Neural cell (in vitro differentiated cells): ENCODE measurements around the gene CD2BP2. TPM values are rescaled to one million over a fixed set of nuclear protein-coding genes. Genes with fewer than 3 reads are reported as not detected.

Source experiments
- H2AFZ ChIP-seq: fragments of 200-600, 300-800 bp; sonication (generic), shearing (Covaris generic); 2 replicates; pipeline ENCODE4 v1.6.0; 2014; ENCODE audit warnings: low read depth, mild to moderate bottlenecking, antibody characterized with exemption, low read length, moderate library complexity
- H3F3A ChIP-seq: fragments of 200-600 bp; shearing (Covaris generic); 2 replicates; pipeline ENCODE4 v1.6.1; 2016; ENCODE audit warnings: mild to moderate bottlenecking, moderate library complexity, mixed read lengths, antibody characterized with exemption, low read length; ENCODE audit not compliant: insufficient read depth, poor library complexity, severe bottlenecking
- H3K27ac ChIP-seq: fragments of 200-600, 300-800 bp; sonication (generic), shearing (Covaris generic); 2 replicates; pipeline ENCODE4 v1.5.1; 2014; ENCODE audit warnings: mild to moderate bottlenecking, low read length, moderate library complexity
- H3K27me3 ChIP-seq: fragments of 300-800, 200-600 bp; sonication (generic), shearing (Covaris generic); 2 replicates; pipeline ENCODE4 v1.6.0; 2014; ENCODE audit warnings: mild to moderate bottlenecking, low read depth, low read length, moderate library complexity; ENCODE audit not compliant: insufficient read depth
- H3K36me3 ChIP-seq: fragments of 300-800, 200-600 bp; sonication (generic), shearing (Covaris generic); 2 replicates; pipeline ENCODE4 v1.5.1; 2014; ENCODE audit warnings: mild to moderate bottlenecking, antibody characterized with exemption, low read length, moderate library complexity; ENCODE audit not compliant: insufficient read depth
- H3K4me2 ChIP-seq: fragments of 300-800, 200-600 bp; sonication (generic), shearing (Covaris generic); 2 replicates; pipeline ENCODE4 v1.6.0; 2014; ENCODE audit warnings: mild to moderate bottlenecking, low read length
- H3K4me3 ChIP-seq: fragments of 300-800, 200-600 bp; sonication (generic), shearing (Covaris generic); 2 replicates; pipeline ENCODE4 v1.5.1; 2014; ENCODE audit warnings: mild to moderate bottlenecking, low read length, moderate library complexity
- H3K79me2 ChIP-seq: fragments of 200-600 bp; shearing (Covaris generic); replicated peaks from 2 replicates; pipeline ENCODE4 v1.6.0; 2014; ENCODE audit warnings: mild to moderate bottlenecking, low read length, moderate library complexity; ENCODE audit not compliant: insufficient read depth
- H3K9ac ChIP-seq: fragments of 300-800, 200-600 bp; sonication (generic), shearing (Covaris generic); 2 replicates; pipeline ENCODE4 v1.6.1; 2016; ENCODE audit warnings: mild to moderate bottlenecking, low read length, mixed read lengths
- H3K9me2 ChIP-seq: fragments of 200-600 bp; shearing (Covaris generic); 2 replicates; pipeline ENCODE4 v1.6.1; 2016; ENCODE audit warnings: mild to moderate bottlenecking, low read length, mixed read lengths; ENCODE audit not compliant: insufficient read depth
- H3K9me3 ChIP-seq: fragments of 200-600, 300-800 bp; sonication (generic), shearing (Covaris generic); 2 replicates; pipeline ENCODE4 v1.6.1; 2016; ENCODE audit warnings: mild to moderate bottlenecking, mixed run types, low read length, moderate library complexity, mixed read lengths
- H4K20me1 ChIP-seq: fragments of 200-600 bp; shearing (Covaris generic); 2 replicates; pipeline ENCODE4 v1.6.1; 2016; ENCODE audit warnings: mild to moderate bottlenecking, mixed run types; ENCODE audit not compliant: insufficient read depth
- CTCF ChIP-seq: fragments of 450-650 bp; IDR thresholded peaks from 2 replicates; pipeline ENCODE4 v1.5.1; 2014; ENCODE audit warnings: antibody characterized with exemption, mild to moderate bottlenecking, moderate library complexity; ENCODE audit not compliant: poor library complexity, severe bottlenecking
- EP300 ChIP-seq: fragments of 450-650 bp; conservative IDR thresholded peaks from 2 replicates; pipeline ENCODE4 v1.6.1; 2014; ENCODE audit warnings: antibody characterized with exemption, mild to moderate bottlenecking, moderate library complexity; ENCODE audit not compliant: poor library complexity, severe bottlenecking
- EZH2 ChIP-seq: fragments of 200-600, 300-800 bp; shearing (Covaris generic), sonication (generic); IDR thresholded peaks from 2 replicates; pipeline ENCODE4 v1.6.1; 2014; ENCODE audit warnings: antibody characterized with exemption, low read length, borderline replicate concordance, mild to moderate bottlenecking; ENCODE audit not compliant: insufficient read depth, poor library complexity, severe bottlenecking
- MXI1 ChIP-seq: fragments of 450-650 bp; conservative IDR thresholded peaks from 2 replicates; pipeline ENCODE4 v1.6.1; 2014; ENCODE audit warnings: antibody characterized with exemption, mild to moderate bottlenecking; ENCODE audit not compliant: poor library complexity, severe bottlenecking
- POLR2AphosphoS5 ChIP-seq: IDR thresholded peaks from 2 replicates; pipeline ENCODE4 v1.6.1; 2012
- RAD21 ChIP-seq: fragments of 450-650 bp; conservative IDR thresholded peaks from 2 replicates; pipeline ENCODE4 v1.6.1; 2014; ENCODE audit warnings: antibody characterized with exemption, mild to moderate bottlenecking, moderate library complexity
- REST ChIP-seq: IDR thresholded peaks from 2 replicates; pipeline ENCODE4 v1.6.1; 2012; ENCODE audit warnings: borderline replicate concordance
- SMC3 ChIP-seq: fragments of 450-650 bp; conservative IDR thresholded peaks from 2 replicates; pipeline ENCODE4 v1.6.1; 2014; ENCODE audit warnings: antibody characterized with exemption, mild to moderate bottlenecking, moderate library complexity; ENCODE audit not compliant: poor library complexity
- TAF1 ChIP-seq: IDR thresholded peaks from 2 replicates; pipeline ENCODE4 v1.6.1; 2012; ENCODE audit warnings: low read depth
- polyA plus RNA-seq: library from polyadenylated mRNA; depleted of rRNA; stranded (reverse); fragments of >200 nt; gene quantifications from 2 replicates; pipeline ENCODE4 v1.2.3, GENCODE V29; 2014

The CD2BP2 gene
- polyA plus RNA-seq, 1 donor from 2014 or later = 76.3 TPM

- Histone ChIP-seq H3K79me2 (peaks cover 9% of the 10 kb centered on the region), H3K27me3 (no peaks in the 10 kb centered on the region), H3F3A (no peaks in the 10 kb centered on the region), H3K9me2 (no peaks in the 10 kb centered on the region), H3K9ac (no peak overlapping the region), H3K36me3 (no peaks in the 10 kb centered on the region), H3K4me2 (no peak overlapping the region), H3K9me3 (no peaks in the 10 kb centered on the region), H2AFZ (no peak overlapping the region), H3K27ac (no peak overlapping the region), H3K4me3 (no peak overlapping the region), H4K20me1 (no peaks in the 10 kb centered on the region)
- TF ChIP-seq CTCF = no peak
- TF ChIP-seq EP300 = no peak
- TF ChIP-seq TAF1 = no peak
- TF ChIP-seq RAD21 = no peak
- no peak for TF ChIP-seq MXI1
- TF ChIP-seq REST = no peak
- TF ChIP-seq EZH2 = no peak
- no peak for TF ChIP-seq POLR2AphosphoS5
- no peak for TF ChIP-seq SMC3
Measured at GRCh38 chr16:30348929-30349328, 6.2 kb downstream of the CD2BP2 start.

DNA sequence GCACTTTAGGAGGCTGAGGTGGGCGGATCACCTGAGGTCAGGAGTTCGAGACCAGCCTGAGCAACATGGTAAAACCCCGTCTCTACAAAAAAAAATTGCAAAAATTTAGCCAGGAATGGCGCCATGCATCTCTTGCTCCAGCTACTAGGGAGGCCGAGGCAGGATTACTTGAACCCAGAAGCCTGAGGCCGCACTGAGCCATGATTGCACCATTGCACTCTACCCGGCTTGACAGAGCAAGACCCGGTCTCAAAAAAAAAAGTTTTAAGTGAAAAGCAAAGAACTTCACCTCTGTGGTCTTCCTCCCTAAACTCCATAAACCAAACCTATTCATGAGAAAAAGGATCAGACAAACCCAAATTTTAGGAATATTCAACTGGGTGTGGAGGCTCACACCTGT lies 7.0 kb downstream of the CD2BP2 start:
- TF ChIP-seq EP300 (no peak), POLR2AphosphoS5 (no peak), REST (no peak), TAF1 (no peak), RAD21 (no peak), MXI1 (no peak), CTCF (no peak), SMC3 (no peak), EZH2 (no peak)
- H2AFZ ChIP-seq = no peak overlapping the region
- H3K27ac ChIP-seq = no peak overlapping the region
- no peak overlapping the region for H3K4me3 ChIP-seq
- H3F3A ChIP-seq = no peaks in the 10 kb centered on the region
- H3K36me3 ChIP-seq = no peaks in the 10 kb centered on the region
- no peak overlapping the region for H3K4me2 ChIP-seq
- no peaks in the 10 kb centered on the region for H4K20me1 ChIP-seq
- no peaks in the 10 kb centered on the region for H3K9me2 ChIP-seq
- H3K79me2 ChIP-seq = peaks cover under 1% of the 10 kb centered on the region
- H3K9me3 ChIP-seq = no peaks in the 10 kb centered on the region
- H3K27me3 ChIP-seq = no peaks in the 10 kb centered on the region
- no peak overlapping the region for H3K9ac ChIP-seq
